Measurements from ENCODE around the gene BORCS5. TPM values are rescaled to one million over a fixed set of nuclear protein-coding genes. Genes with fewer than 3 reads are reported as not detected.

Gene BORCS5
- total and polyA plus RNA-seq, 2 experiments from 2014 or later, result 7.7 to 14.1 TPM

DNA sequence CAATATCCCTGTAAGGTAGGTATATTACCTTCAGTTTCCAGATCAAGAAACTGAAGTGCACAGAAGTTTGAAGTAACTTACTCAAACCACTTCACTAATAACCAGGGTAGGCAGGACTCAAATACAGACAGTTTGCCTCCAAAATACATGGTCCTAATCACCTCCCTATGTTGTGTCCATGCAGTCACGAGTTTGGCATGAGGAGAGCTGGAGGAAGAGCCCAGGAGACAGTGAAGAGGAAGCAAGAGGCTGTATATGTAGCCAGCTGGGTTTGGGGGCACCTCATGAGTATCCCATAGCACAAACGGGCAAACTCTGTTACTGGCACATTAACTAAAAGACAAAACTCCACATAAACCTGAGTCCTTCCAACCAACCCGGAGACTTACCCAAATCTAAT, 126.6 kb downstream of the BORCS5 start:
- H3K4me2 ChIP-seq (ENCODE audit: unreplicated experiment), result no peak overlapping the region
- no peak overlapping the region for H3K27ac ChIP-seq
- H3F3A ChIP-seq (ENCODE audit: insufficient read depth), result no peaks in the 10 kb centered on the region
- no peak overlapping the region for H2AFZ ChIP-seq
- no peaks in the 10 kb centered on the region for H3K4me1 ChIP-seq (ENCODE audit: insufficient read depth)
- TF ChIP-seq EZH2phosphoT487 (IDR thresholded peaks at IDR 0.05; ENCODE audit: insufficient read depth, low read depth), result no peak
- no peak for TF ChIP-seq EZH2 (IDR thresholded peaks at IDR 0.05; ENCODE audit: insufficient read depth, poor library complexity, severe bottlenecking)
- WGBS, 2 experiments (ENCODE audit: low coverage in 1 of 2, low lambda C conversion rate in 2 of 2, missing lambda C conversion rate in 2 of 2), result 85 to 89% methylated on average over 3 of the region's 3 CpGs
- no peaks in the 10 kb centered on the region for H3K9me2 ChIP-seq (ENCODE audit: insufficient read depth)
- no peaks in the 10 kb centered on the region for H3K79me2 ChIP-seq (ENCODE audit: insufficient read depth)
- H3K4me3 ChIP-seq, result no peak overlapping the region
- DNase-seq, result no peak
- no peaks in the 10 kb centered on the region for H3K9me3 ChIP-seq (ENCODE audit: low read depth)
- no peaks in the 10 kb centered on the region for H4K20me1 ChIP-seq (ENCODE audit: insufficient read depth)
- H3K27me3 ChIP-seq (replicated peaks; ENCODE audit: insufficient read depth), result no peaks in the 10 kb centered on the region
- no peaks in the 10 kb centered on the region for H3K36me3 ChIP-seq (ENCODE audit: low read depth)
- no peak overlapping the region for H3K9ac ChIP-seq
- in situ Hi-C loops (cut with MboI), result no loop called here

GRCh38 chr12:12486661-12487240, 129.9 kb downstream of the BORCS5 start:
- H3K36me3 ChIP-seq (ENCODE audit: low read depth), result no peaks in the 10 kb centered on the region

GRCh38 chr12:12487490-12487889, 130.6 kb downstream of the BORCS5 start:
- no peaks in the 10 kb centered on the region for H3K79me2 ChIP-seq (ENCODE audit: insufficient read depth)
- H3K4me3 ChIP-seq, result no peak overlapping the region
- H3K27me3 ChIP-seq (replicated peaks; ENCODE audit: insufficient read depth), result no peaks in the 10 kb centered on the region
- in situ Hi-C loops (cut with MboI), result no loop called here
- no peak for DNase-seq
- no peaks in the 10 kb centered on the region for H3K9me3 ChIP-seq (ENCODE audit: low read depth)
- TF ChIP-seq EZH2 (IDR thresholded peaks at IDR 0.05; ENCODE audit: insufficient read depth, poor library complexity, severe bottlenecking), result no peak
- TF ChIP-seq EZH2phosphoT487 (IDR thresholded peaks at IDR 0.05; ENCODE audit: insufficient read depth, low read depth), result no peak
- WGBS, 2 experiments (ENCODE audit: low coverage in 1 of 2, low lambda C conversion rate in 2 of 2, missing lambda C conversion rate in 2 of 2), result 94 to 97% methylated on average over 6 of the region's 6 CpGs
- H3K4me2 ChIP-seq (ENCODE audit: unreplicated experiment), result no peak overlapping the region
- no peaks in the 10 kb centered on the region for H4K20me1 ChIP-seq (ENCODE audit: insufficient read depth)
- H3K36me3 ChIP-seq (ENCODE audit: low read depth), result no peaks in the 10 kb centered on the region
- no peak overlapping the region for H2AFZ ChIP-seq
- H3K9me2 ChIP-seq (ENCODE audit: insufficient read depth), result no peaks in the 10 kb centered on the region
- no peak overlapping the region for H3K27ac ChIP-seq
- H3F3A ChIP-seq (ENCODE audit: insufficient read depth), result no peaks in the 10 kb centered on the region
- H3K9ac ChIP-seq, result no peak overlapping the region
- H3K4me1 ChIP-seq (ENCODE audit: insufficient read depth), result no peaks in the 10 kb centered on the region

More at GRCh38 chr12:12486661-12487240, 129.9 kb downstream of the BORCS5 start:
- Histone ChIP-seq H3K4me2 (ENCODE audit: unreplicated experiment) (no peak overlapping the region), H2AFZ (no peak overlapping the region), H3K27me3 (replicated peaks; ENCODE audit: insufficient read depth) (no peaks in the 10 kb centered on the region), H3K79me2 (ENCODE audit: insufficient read depth) (no peaks in the 10 kb centered on the region), H3K4me1 (ENCODE audit: insufficient read depth) (no peaks in the 10 kb centered on the region), H3K9me3 (ENCODE audit: low read depth) (no peaks in the 10 kb centered on the region), H3K27ac (no peak overlapping the region), H3K9me2 (ENCODE audit: insufficient read depth) (no peaks in the 10 kb centered on the region), H3F3A (ENCODE audit: insufficient read depth) (no peaks in the 10 kb centered on the region), H3K4me3 (no peak overlapping the region), H4K20me1 (ENCODE audit: insufficient read depth) (no peaks in the 10 kb centered on the region), H3K9ac (no peak overlapping the region)
- in situ Hi-C loops (cut with MboI), result no loop called here
- 93 to 98% methylated on average over 6 of the region's 6 CpGs for WGBS, 2 experiments (ENCODE audit: low coverage in 1 of 2, low lambda C conversion rate in 2 of 2, missing lambda C conversion rate in 2 of 2)
- TF ChIP-seq EZH2phosphoT487 (IDR thresholded peaks at IDR 0.05; ENCODE audit: insufficient read depth, low read depth) (no peak), EZH2 (IDR thresholded peaks at IDR 0.05; ENCODE audit: insufficient read depth, poor library complexity, severe bottlenecking) (no peak)
- no peak for DNase-seq

GRCh38 chr12:12488296-12488695, 131.4 kb downstream of the BORCS5 start:
- in situ Hi-C loops (cut with MboI), result no loop called here
- Histone ChIP-seq H2AFZ (no peak overlapping the region), H4K20me1 (ENCODE audit: insufficient read depth) (no peaks in the 10 kb centered on the region), H3K36me3 (ENCODE audit: low read depth) (no peaks in the 10 kb centered on the region), H3K9ac (no peak overlapping the region), H3F3A (ENCODE audit: insufficient read depth) (no peaks in the 10 kb centered on the region), H3K9me3 (ENCODE audit: low read depth) (no peaks in the 10 kb centered on the region), H3K27ac (no peak overlapping the region), H3K27me3 (replicated peaks; ENCODE audit: insufficient read depth) (no peaks in the 10 kb centered on the region), H3K4me3 (no peak overlapping the region), H3K4me1 (ENCODE audit: insufficient read depth) (no peaks in the 10 kb centered on the region), H3K9me2 (ENCODE audit: insufficient read depth) (no peaks in the 10 kb centered on the region), H3K79me2 (ENCODE audit: insufficient read depth) (no peaks in the 10 kb centered on the region), H3K4me2 (ENCODE audit: unreplicated experiment) (no peak overlapping the region)
- no peak for DNase-seq
- TF ChIP-seq EZH2 (IDR thresholded peaks at IDR 0.05; ENCODE audit: insufficient read depth, poor library complexity, severe bottlenecking), result no peak
- no peak for TF ChIP-seq EZH2phosphoT487 (IDR thresholded peaks at IDR 0.05; ENCODE audit: insufficient read depth, low read depth)
- 94 to 96% methylated on average over 4 of the region's 4 CpGs for WGBS, 2 experiments (ENCODE audit: low coverage in 1 of 2, low lambda C conversion rate in 2 of 2, missing lambda C conversion rate in 2 of 2)

Data from GM23248 (cell line).